ENCODE data around the gene YTHDF1.

GRCh38 chr20:63188159-63188442, 27.8 kb downstream of the YTHDF1 start:
- no peak for TF ChIP-seq CTCF (IDR thresholded peaks at IDR 0.05; ENCODE audit: low read depth, low read length)
- no peak for TF ChIP-seq EZH2phosphoT487 (IDR thresholded peaks at IDR 0.05; ENCODE audit: low read depth)

Data from OCI-LY3 (cell line).